Endothelial cell of umbilical vein (primary cell): ENCODE data around the gene RTN4. TPM values are rescaled to one million over a fixed set of nuclear protein-coding genes. Genes with fewer than 3 reads are reported as not detected.

Source experiments
- BruUV-seq: library from RNA; stranded (reverse); fragments of 400-500 nt; replicated peaks from 2 replicates; lab custom pipeline; 2021; lab: Mats Ljungman, UMichigan
- CTCF ChIA-PET: fragments of 300-600, 350-600 bp; sonication (Branson Sonifier 250); formaldehyde crosslinking; loops from one replicate; lab custom pipeline; 2021; ENCODE audit warnings: antibody characterized with exemption, inconsistent platforms; lab: Charles Lee
- POLR2A ChIA-PET: fragments of 300-600, 350-600 bp; sonication (Branson Sonifier 250); formaldehyde crosslinking; loops from one replicate; lab custom pipeline; 2021; ENCODE audit warnings: antibody characterized with exemption, inconsistent platforms; lab: Charles Lee
- DNase-seq: peaks from one replicate; pipeline ENCODE4 v3.0.0-alpha.2; 2011; ENCODE audit warnings: low read depth, low spot score
- FAIRE-seq: peaks from 2 replicates; lab custom pipeline; 2011; peaks lifted over from hg19 to GRCh38; lab: Jason Lieb, UNC
- H2AFZ ChIP-seq: 2 replicates; pipeline ENCODE4 v1.6.0; 2012; ENCODE audit warnings: low read depth, low read length, control low read depth, inconsistent platforms
- H3K27ac ChIP-seq: 2 replicates; pipeline ENCODE4 v1.5.1; 2011; ENCODE audit warnings: low read depth, mild to moderate bottlenecking, control low read depth, low read length, moderate library complexity; ENCODE audit not compliant: insufficient read depth
- H3K27me3 ChIP-seq, 2 experiments: 2 replicates each; pipeline versions ENCODE4 v1.6.0 to v1.6.1; 2011; ENCODE audit warnings: low read length in 2 of 2, mixed read lengths in 1 of 2; ENCODE audit not compliant: control insufficient read depth in 2 of 2, insufficient read depth in 2 of 2
- H3K36me3 ChIP-seq, 2 experiments: 2 replicates in 1 of 2; 3 replicates in 1 of 2; pipeline ENCODE4 v1.5.1; 2011; ENCODE audit warnings: low read length in 2 of 2, mild to moderate bottlenecking in 1 of 2, moderate library complexity in 1 of 2; ENCODE audit not compliant: control insufficient read depth in 2 of 2, insufficient read depth in 2 of 2; ENCODE audit errors: extremely low read depth in 1 of 2
- H3K4me1 ChIP-seq: 3 replicates; pipeline ENCODE4 v1.5.1; 2011; ENCODE audit warnings: mild to moderate bottlenecking, low read length; ENCODE audit not compliant: control insufficient read depth, insufficient read depth; ENCODE audit errors: extremely low read depth
- H3K4me2 ChIP-seq: 2 replicates; pipeline ENCODE4 v1.6.1; 2011; ENCODE audit warnings: low read length, control low read depth, mixed read lengths; ENCODE audit not compliant: insufficient read depth
- H3K4me3 ChIP-seq, 3 experiments: fragments of 200-600 bp in 1 of 3; sonication (generic), shearing (Covaris generic) in 1 of 3; replicated peaks in 1 of 3; 2 replicates each; pipeline ENCODE4 v1.5.1; 2011 to 2016; ENCODE audit warnings: control low read depth in 3 of 3, low read length in 3 of 3, mild to moderate bottlenecking in 2 of 3, inconsistent platforms in 1 of 3, low read depth in 1 of 3, moderate library complexity in 1 of 3; ENCODE audit not compliant: insufficient read depth in 1 of 3
- H3K79me2 ChIP-seq: 2 replicates; pipeline ENCODE4 v1.6.0; 2012; ENCODE audit warnings: low read length, inconsistent platforms; ENCODE audit not compliant: control insufficient read depth, insufficient read depth
- H3K9ac ChIP-seq: replicated peaks from 2 replicates; pipeline ENCODE3; 2011; ENCODE audit warnings: low read length, control low read depth; ENCODE audit not compliant: insufficient read depth; ENCODE audit errors: extremely low read depth
- H3K9me1 ChIP-seq: replicated peaks from 3 replicates; pipeline ENCODE4 v1.6.0; 2011; ENCODE audit warnings: mild to moderate bottlenecking, low read length; ENCODE audit not compliant: control insufficient read depth, insufficient read depth; ENCODE audit errors: extremely low read depth
- H3K9me3 ChIP-seq: replicated peaks from 2 replicates; pipeline ENCODE4 v1.5.1; 2012; ENCODE audit warnings: low read length, inconsistent platforms; ENCODE audit not compliant: control insufficient read depth, insufficient read depth
- H4K20me1 ChIP-seq: replicated peaks from 2 replicates; pipeline ENCODE3; 2011; ENCODE audit warnings: mild to moderate bottlenecking, low read length; ENCODE audit not compliant: control insufficient read depth, insufficient read depth; ENCODE audit errors: extremely low read depth
- JUN ChIP-seq: IDR thresholded peaks from 2 replicates; pipeline ENCODE4 v1.6.1; 2011; ENCODE audit warnings: borderline replicate concordance, low read depth; ENCODE audit not compliant: insufficient read length, insufficient read depth
- POLR2AphosphoS5 ChIP-seq: IDR thresholded peaks from 2 replicates; pipeline ENCODE4 v1.6.1; 2012; ENCODE audit warnings: low read depth, mild to moderate bottlenecking, control low read depth, low read length, moderate library complexity; ENCODE audit not compliant: insufficient read depth
- dilution Hi-C: fragments of 300-500 bp; cut with MboI; formaldehyde crosslinking; loops from one replicate; pipeline ENCODE4 v1.15.0; 2019; ENCODE audit warnings: low sequenced_read_pairs; ENCODE audit not compliant: extremely low pct_ligation_motif_present
- intact Hi-C: fragments of 100-400 bp; cut with micrococcal nuclease; formaldehyde crosslinking; loops from one replicate; pipeline ENCODE4 v1.10.0; 2022
- polyA plus RNA-seq, 4 experiments: library from polyadenylated mRNA; depleted of rRNA in 3 of 4; stranded (reverse) in 3 of 4; unstranded in 1 of 4; fragments of >200 nt; gene quantifications; 2 replicates each; pipeline versions ENCODE4 v1.2.1 to v1.2.3, GENCODE V29; 2011 to 2012; ENCODE audit warnings: missing spikeins in 1 of 4
- total RNA-seq: library from RNA; stranded (reverse); gene quantifications from 2 replicates; pipeline ENCODE4 v1.2.3, GENCODE V29; 2021
- TF ChIP-seq, protein P1 (sequence below), 2 donors: IDR thresholded peaks; 1 replicate in 1 of 2; 2 replicates in 1 of 2; pipeline ENCODE4 v1.5.1; 2011; ENCODE audit warnings: low read length in 2 of 2, mild to moderate bottlenecking in 2 of 2, moderate library complexity in 2 of 2, control low read depth in 1 of 2, inconsistent platforms in 1 of 2, low read depth in 1 of 2; ENCODE audit not compliant: insufficient read depth in 1 of 2; ENCODE audit errors: extremely low read depth in 1 of 2

The RTN4 gene
- total and polyA plus RNA-seq, 2 donors (not counting 3 experiments of a cell fraction or from before 2014, with no cell fraction given), result 253 to 486 TPM

DNA sequence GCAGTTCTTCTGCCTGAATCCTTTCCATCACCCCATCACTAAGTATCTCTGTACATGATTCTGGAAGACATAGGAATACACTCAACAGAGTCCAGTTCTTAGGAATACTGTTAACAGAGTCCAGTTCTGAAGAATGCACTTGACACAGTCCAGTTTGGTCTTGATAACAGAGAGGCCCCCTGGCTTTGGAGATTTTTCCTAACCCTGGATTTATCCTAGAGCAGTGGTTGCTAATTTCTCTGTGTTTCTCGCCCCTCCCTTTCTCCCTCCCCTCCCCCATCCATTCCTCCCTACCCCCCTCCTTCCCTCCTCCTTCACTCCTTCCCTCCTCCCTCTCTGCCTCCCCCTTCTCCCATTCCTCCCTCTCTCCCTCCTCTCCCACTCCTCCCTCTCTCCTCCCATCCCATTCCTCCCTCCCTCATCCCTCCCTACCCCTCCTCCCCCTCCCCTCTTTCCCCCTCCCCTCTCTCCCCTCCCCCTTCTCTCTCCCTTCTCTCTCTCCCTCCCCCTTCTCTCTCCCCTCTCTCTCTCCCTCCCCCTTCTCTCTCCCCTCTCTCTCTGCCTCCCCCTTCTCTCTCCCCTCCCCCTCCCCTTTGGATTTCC is 105.4 kb downstream of the RTN4 start:
- no peak for FAIRE-seq
- Histone ChIP-seq H3K4me2 (no peak overlapping the region), H3K79me2 (no peaks in the 10 kb centered on the region), H3K36me3 (no peaks in the 10 kb centered on the region), H3K4me1 (no peaks in the 10 kb centered on the region), H4K20me1 (no peaks in the 10 kb centered on the region), H3K9me3 (no peaks in the 10 kb centered on the region), H3K9me1 (no peaks in the 10 kb centered on the region), H3K9ac (no peak overlapping the region), H3K27me3 (peaks cover 7 to 9% of the 10 kb centered on the region in 2 experiments), H2AFZ (no peak overlapping the region), H3K4me3 (no peak overlapping the region), H3K27ac (no peak overlapping the region)
- no peak for TF ChIP-seq JUN
- intact Hi-C loops (no loop called here), dilution Hi-C loops (no loop called here)
- DNase-seq, result no peak
- POLR2A ChIA-PET, result no interaction called here
- no TSS peak for BruUV-seq
- CTCF ChIA-PET, result interaction anchor here (1.0 kb wide), 1 partner anchor 279 kb away, joined by 3 read pairs; no protein-coding TSS in a partner anchor

DNA sequence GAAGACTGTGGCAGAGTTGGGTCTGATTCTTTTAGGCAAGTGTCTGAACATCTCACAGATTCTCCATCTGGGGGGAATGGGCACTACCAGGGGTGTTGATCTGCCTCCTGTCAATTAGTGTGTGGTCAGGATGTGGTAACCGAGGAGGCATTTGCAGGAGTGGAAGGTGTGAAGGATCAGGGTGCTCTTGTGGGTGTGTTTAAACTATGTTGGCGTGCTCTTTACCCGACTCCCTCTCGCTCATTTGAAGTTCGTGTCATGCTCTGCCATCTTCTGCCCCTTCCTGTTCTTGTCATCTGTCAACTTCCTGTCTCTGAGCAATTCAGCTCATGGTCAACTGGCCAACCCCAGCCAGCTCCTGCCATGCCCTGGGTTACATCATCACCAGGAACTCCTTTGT is 107.9 kb downstream of the RTN4 start:
- Histone ChIP-seq H3K27ac (no peak overlapping the region), H3K27me3 (peaks cover 7 to 8% of the 10 kb centered on the region in 2 experiments), H3K4me1 (no peaks in the 10 kb centered on the region), H3K79me2 (no peaks in the 10 kb centered on the region), H3K9me3 (no peaks in the 10 kb centered on the region), H3K4me3 (no peak overlapping the region), H4K20me1 (no peaks in the 10 kb centered on the region), H2AFZ (no peak overlapping the region), H3K9ac (no peak overlapping the region), H3K36me3 (no peaks in the 10 kb centered on the region), H3K9me1 (no peaks in the 10 kb centered on the region), H3K4me2 (no peak overlapping the region)
- BruUV-seq, result no TSS peak
- ChIA-PET CTCF (interaction anchor here (1.5 kb wide), 1 partner anchor 12 kb away, joined by 3 read pairs; no protein-coding TSS in a partner anchor), POLR2A (no interaction called here)
- no peak for FAIRE-seq
- dilution Hi-C loops, result no loop called here
- intact Hi-C loops, result no loop called here
- TF ChIP-seq, protein P1, sequence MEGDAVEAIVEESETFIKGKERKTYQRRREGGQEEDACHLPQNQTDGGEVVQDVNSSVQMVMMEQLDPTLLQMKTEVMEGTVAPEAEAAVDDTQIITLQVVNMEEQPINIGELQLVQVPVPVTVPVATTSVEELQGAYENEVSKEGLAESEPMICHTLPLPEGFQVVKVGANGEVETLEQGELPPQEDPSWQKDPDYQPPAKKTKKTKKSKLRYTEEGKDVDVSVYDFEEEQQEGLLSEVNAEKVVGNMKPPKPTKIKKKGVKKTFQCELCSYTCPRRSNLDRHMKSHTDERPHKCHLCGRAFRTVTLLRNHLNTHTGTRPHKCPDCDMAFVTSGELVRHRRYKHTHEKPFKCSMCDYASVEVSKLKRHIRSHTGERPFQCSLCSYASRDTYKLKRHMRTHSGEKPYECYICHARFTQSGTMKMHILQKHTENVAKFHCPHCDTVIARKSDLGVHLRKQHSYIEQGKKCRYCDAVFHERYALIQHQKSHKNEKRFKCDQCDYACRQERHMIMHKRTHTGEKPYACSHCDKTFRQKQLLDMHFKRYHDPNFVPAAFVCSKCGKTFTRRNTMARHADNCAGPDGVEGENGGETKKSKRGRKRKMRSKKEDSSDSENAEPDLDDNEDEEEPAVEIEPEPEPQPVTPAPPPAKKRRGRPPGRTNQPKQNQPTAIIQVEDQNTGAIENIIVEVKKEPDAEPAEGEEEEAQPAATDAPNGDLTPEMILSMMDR (IDR thresholded peaks at IDR 0.05; ENCODE audit: extremely low read depth in 1 of 2, insufficient read depth in 1 of 2, low read depth in 1 of 2, low read length in 2 of 2), result no peak
- TF ChIP-seq POLR2AphosphoS5, result no peak
- DNase-seq, result no peak
